GM19463 (cell line): ENCODE measurements around the gene TUBB3.
"Not testable (repeated sequence)": the region's sequence is repeated elsewhere in the genome, so short reads cannot be mapped to it uniquely, and the experiment has no call there.

Experiments used
- ATAC-seq: cut with Tn5 transposase; IDR thresholded peaks from one replicate; pipeline ENCODE4 v1.9.1; 2021; ENCODE audit warnings: mild to moderate bottlenecking, moderate library complexity; ENCODE audit not compliant: unreplicated experiment

TUBB3 gene

DNA sequence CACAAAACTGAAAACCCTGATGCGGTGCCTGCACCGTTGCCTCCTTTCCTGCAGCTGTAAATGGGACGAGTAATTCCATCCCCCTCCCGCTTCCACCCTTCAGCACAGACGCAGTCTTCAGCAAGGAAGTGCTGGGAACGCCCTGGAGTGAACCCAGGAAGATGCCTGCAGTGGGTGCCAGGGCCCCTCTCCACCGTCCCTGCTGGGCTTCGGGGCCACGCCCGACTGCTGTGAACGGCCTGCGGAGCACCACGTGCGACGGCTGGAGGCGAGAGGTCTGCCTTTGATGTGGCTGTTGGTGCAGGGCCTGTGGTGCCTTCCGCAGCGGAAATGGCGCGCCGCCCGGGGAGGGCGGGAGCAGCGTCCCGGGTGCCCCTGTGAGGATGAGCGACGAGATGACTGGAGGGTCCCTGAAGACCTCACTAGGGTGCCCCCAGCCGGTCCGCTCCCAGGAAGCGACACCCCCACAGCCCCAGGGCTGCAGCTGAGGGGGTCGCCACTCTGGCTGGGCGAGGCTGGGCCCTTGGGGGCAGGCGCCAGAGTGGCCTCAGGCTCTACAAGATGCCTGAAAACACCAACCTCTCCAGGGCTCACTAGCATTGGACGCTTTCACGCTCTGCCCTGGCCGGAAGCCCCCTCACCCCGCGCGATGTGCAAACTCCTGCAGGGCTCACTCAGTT lies 5.2 kb upstream of the TUBB3 start:
- peak; percentile 77 for ATAC-seq

DNA sequence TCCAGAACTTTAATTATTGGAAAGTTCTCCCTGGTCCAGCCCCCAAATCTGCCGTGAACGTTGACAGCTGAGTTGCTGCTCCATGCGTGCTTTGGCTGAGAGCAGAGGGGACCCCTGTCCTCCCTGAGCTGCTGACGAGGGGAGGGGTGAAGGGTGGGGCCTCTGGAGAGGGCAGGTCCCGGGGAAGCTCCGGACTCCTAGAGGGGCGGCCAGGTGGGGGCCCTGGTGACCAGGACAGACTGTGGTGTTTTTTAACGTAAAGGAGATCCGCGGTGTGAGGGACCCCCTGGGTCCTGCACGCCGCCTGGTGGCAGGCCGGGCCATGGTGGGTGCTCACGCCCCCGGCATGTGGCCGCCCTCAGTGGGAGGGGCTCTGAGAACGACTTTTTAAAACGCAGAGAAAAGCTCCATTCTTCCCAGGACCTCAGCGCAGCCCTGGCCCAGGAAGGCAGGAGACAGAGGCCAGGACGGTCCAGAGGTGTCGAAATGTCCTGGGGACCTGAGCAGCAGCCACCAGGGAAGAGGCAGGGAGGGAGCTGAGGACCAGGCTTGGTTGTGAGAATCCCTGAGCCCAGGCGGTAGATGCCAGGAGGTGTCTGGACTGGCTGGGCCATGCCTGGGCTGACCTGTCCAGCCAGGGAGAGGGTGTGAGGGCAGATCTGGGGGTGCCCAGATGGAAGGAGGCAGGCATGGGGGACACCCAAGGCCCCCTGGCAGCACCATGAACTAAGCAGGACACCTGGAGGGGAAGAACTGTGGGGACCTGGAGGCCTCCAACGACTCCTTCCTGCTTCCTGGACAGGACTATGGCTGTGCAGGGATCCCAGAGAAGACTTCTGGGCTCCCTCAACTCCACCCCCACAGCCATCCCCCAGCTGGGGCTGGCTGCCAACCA lies 4.4 kb upstream of the TUBB3 start, which contains the start of gene MC1R:
MC1R (plus strand) TSS at position 410 of the 895 bp plus-strand sequence; CDS start at position 807, 397 bp downstream.
- no peak for ATAC-seq

DNA sequence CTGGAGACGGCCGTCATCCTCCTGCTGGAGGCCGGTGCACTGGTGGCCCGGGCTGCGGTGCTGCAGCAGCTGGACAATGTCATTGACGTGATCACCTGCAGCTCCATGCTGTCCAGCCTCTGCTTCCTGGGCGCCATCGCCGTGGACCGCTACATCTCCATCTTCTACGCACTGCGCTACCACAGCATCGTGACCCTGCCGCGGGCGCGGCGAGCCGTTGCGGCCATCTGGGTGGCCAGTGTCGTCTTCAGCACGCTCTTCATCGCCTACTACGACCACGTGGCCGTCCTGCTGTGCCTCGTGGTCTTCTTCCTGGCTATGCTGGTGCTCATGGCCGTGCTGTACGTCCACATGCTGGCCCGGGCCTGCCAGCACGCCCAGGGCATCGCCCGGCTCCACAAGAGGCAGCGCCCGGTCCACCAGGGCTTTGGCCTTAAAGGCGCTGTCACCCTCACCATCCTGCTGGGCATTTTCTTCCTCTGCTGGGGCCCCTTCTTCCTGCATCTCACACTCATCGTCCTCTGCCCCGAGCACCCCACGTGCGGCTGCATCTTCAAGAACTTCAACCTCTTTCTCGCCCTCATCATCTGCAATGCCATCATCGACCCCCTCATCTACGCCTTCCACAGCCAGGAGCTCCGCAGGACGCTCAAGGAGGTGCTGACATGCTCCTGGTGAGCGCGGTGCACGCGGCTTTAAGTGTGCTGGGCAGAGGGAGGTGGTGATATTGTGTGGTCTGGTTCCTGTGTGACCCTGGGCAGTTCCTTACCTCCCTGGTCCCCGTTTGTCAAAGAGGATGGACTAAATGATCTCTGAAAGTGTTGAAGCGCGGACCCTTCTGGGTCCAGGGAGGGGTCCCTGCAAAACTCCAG lies 3.4 kb upstream of the TUBB3 start:
- no peak for ATAC-seq

DNA sequence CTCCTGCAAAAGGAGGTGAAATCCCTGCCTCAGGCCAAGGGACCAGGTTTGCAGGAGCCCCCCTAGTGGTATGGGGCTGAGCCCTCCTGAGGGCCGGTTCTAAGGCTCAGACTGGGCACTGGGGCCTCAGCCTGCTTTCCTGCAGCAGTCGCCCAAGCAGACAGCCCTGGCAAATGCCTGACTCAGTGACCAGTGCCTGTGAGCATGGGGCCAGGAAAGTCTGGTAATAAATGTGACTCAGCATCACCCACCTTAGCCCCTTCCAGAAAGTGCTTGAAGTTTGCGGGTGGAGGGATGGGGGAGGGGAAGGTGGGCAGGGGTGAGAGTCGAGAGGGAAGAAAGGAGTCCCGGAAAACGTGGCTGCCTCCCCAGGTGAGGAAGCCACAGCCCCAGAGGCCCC lies 2.4 kb upstream of the TUBB3 start:
- ATAC-seq = no peak

DNA sequence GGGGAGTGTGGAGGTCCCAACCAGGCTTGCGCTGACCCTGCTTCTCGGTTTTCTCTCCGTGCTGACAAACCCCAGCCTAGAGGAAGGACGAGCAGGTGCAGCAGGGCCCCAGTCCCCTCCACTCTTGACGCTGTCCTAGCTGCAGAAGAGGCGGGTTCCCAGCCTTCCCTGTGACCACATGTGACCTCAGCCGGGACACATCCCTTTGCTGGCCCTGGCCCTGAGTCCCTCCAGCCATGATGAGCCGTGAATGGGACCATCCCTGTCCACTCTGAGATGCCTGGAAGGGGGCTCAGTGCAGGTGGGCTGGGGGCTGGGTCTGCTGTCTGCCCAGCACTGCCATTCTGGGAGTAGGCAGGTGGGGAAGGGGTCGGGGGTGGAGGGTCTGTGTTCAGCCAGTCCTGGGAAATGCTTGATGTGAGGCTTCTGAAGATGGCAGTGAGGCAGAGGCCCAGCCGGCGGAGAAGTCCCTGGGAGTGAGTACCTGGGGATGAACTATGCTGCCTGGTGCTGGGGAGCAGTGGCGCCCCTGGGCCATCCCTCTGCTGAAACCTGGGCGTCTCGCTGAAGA lies 1.9 kb upstream of the TUBB3 start:
- ATAC-seq = no peak

DNA sequence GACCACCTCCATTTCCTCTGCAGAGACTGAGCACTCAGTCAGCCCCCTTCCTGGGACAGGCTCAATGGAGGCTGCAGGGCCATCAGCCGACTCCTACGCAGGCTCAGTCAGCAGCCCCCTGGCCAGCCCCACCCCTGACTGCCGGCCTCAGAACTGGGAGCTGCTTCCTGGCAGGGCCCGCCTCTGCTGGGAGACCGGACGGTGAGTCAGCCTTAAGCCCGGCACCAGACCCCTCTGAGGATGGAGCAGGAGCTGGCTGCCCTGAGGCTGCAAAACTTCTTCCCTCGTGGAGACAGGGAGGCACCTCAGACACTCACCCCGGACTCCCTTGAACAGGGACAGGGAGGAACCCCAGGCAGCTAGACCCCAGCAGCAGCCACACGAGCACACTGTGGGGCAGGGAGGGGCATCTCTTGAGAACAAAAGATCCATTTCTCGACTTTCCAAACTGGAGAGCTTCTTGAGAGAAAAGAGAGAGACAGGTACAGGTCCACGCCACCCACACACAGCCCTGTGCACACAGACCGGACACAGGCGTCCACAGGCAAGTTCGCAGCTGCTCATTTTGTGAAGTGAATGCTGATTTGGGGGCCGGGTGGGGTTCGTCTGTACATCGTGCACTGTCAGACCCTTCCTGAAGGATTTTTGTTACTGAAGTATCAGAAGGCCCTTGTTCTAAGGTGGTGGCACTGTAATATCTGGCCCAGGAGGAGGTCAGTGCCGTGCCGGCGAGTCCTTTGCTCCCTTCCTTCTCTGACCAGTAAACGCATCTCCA lies 1.3 kb upstream of the TUBB3 start:
- ATAC-seq = no peak

DNA sequence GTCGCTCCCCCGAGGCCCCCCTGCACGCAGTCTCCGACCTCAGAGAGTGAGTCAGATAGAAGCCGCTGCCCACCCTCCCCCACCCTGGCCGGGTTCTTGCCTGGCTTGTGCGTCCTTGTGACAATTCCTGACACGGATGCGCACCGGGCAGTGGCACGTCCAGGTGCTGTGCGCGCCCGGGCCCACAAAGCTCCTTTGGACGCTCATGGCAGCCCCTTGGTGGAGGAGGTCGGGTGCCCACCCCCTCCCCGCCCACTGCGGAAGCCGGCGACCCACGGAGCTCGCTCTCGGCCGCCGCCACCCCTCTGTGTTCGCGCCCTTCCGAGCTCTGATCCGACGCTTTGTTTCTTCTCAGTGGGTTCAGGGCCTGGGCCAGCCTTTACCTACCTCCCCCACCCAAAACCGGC lies 662 bp upstream of the TUBB3 start:
- no peak for ATAC-seq

DNA sequence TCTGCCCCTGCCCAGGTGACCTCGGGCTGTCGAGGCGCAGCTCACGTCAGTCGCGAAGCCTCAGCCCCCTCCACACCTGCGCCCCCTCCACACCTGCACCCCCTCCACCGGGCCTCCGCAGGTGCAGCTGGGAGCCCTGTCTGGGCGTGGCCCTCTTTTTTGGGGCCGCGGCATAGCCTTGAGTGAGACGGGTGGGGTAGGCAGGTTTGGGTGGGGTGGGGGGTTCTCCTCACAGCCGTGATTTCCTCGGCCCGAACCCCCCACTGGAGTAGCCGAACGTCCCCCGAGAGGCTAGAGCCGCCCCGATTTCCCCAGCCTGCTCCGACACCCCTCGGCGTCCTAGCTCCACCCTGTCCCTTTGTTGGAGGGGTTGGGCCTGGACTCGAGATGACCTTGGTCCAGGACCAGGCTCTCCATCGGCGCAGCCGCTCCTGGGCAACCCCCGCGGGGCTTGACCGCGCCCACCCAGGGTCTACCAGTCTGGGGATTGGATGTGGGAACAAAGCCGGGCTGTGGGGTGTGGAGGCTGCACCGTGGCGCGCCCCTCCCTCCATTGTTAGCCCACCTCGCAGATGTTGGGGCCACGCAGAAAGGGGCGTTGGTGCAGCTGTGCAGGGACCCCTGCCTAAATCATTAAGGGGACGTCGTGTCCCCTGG lies 626 bp downstream of the TUBB3 start:
- ATAC-seq = no peak

DNA sequence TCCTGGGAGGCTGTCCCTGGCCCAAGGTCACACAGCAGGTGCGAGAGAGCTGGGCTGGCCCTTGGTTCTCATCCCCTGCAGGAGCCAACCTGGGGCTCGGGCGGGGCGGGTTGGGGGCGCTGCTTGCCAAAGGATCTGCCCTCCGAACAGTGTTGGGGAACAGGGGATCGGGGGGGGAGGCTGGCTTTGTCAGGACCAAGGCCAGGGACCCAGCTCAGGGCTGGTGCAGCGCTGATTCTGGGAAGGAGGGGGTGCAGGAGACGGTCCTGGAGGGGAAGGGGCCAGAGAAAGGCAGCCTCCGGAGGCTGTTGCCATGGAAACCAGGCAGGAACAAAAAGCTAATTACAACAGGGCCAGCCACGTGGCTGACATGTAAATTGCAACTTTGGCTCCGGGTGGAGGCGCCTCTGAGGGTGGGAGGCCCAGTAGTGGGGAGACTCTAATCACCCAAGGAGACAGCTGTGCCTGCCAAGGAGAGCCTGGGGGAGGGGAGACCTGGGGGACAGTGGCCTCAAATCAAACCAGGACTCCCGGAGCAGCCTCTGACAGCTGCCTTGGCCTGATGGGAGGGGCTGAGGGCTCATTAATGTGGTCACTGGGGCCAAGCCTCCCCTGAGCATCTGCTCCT lies 1.3 kb downstream of the TUBB3 start:
- no peak for ATAC-seq

DNA sequence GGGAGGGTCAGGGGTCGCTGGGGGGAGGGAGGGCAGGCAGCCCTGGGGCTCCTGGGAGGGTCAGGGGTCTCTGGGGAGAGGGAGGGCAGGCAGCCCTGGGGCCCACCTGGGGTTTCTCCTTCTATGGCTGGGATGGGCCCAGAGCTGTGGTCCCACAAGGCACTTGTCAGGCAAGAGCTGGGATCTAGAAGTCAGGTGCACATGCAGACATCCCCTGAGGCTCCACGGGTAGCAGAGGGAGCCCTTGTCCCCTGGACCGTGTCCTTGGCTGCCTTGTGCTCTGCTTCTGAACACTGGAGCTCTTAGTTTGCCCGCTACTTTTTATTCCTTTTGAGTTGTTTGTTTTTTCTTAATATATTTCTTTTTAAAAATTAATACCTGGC lies 1.8 kb downstream of the TUBB3 start:
- ATAC-seq = no peak

DNA sequence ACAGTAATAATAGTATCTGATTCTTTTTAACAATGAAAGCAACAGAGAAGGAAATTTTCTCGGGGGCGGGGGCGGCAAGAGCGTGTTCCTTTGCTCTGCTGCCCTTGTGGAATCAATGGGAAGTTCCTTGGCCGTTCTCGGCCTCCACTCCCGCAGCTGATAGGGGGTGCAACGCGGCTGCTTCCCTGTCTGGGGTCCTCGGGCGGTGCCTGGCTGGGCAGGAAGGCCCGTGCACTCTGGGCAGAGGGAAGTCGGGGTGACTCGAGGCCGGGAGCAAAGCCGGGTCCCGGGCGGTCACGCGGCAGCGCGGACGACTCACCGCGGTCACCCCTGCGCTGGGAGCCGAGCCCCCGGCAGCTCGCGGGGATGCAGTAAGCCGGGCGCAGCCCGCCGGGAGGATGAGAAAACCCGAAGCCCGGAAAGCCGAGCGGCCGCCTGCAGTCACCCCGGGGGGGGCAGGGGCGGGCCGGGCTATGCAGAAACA lies 2.5 kb downstream of the TUBB3 start:
- ATAC-seq = no peak

DNA sequence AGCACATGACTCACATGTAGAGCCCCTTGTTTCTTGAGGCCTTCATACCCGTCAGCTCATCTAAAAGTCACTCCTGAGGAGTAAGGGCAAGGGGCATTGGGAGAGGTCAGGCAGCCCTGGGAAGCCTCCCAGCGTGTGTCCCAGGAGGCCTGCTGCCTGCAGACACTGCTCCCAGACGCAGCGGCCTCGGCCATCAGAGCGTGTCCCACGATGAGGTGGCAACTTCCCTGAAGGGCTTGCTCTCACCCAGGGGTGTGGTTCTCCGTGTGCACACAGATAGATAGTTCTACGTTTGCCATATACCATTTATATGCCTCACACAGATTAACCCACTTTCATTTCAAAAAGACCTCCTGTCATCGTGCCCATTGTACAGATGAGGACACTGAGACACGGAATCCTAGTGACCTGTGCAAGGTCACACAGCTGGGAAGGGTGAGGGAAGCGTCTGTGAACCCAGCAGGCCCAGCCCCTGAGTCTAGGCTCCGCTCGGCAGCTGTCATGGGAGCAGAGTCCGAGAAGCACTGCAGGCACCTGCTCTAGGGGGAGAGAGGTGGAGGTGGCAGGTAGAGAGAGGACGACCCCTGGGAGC lies 8.3 kb downstream of the TUBB3 start:
- ATAC-seq = no peak

DNA sequence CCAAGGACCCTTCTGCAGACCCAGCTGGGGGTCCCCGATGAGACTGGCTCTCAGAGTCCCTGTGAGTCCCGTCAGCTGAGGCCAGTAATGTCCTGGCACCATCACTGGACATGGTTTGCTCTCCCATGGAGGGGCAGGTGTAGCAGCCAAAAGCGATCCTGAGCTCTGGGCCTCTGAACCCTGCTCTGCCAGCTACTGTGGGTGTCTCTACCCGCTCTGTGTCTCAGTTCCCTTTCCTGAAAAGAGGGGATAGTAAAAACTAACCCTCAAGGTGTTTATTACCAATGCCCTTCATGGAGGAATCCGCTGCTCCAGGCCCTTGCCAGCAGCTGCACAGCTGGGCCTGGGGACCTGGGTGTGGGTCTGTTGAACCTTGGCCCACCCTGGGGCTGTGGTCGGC lies 8.8 kb downstream of the TUBB3 start:
- ATAC-seq = no peak

DNA sequence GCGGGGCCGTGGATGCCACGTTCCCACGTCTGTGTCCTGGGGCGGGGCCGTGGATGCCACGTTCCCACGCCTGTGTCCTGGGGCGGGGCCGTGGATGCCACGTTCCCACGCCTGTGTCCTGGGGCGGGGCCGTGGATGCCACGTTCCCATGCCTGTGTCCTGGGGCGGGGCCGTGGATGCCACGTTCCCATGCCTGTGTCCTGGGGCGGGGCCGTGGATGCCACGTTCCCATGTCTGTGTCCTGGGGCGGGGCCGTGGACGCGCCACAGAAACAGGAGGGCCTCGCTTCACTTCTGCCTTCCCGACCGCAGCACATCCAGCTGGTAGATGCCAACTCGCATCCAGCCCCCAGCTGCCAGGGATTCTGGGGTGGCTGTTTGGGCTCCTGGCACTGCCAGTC lies 10.9 kb downstream of the TUBB3 start:
- not testable (repeated sequence) for ATAC-seq

DNA sequence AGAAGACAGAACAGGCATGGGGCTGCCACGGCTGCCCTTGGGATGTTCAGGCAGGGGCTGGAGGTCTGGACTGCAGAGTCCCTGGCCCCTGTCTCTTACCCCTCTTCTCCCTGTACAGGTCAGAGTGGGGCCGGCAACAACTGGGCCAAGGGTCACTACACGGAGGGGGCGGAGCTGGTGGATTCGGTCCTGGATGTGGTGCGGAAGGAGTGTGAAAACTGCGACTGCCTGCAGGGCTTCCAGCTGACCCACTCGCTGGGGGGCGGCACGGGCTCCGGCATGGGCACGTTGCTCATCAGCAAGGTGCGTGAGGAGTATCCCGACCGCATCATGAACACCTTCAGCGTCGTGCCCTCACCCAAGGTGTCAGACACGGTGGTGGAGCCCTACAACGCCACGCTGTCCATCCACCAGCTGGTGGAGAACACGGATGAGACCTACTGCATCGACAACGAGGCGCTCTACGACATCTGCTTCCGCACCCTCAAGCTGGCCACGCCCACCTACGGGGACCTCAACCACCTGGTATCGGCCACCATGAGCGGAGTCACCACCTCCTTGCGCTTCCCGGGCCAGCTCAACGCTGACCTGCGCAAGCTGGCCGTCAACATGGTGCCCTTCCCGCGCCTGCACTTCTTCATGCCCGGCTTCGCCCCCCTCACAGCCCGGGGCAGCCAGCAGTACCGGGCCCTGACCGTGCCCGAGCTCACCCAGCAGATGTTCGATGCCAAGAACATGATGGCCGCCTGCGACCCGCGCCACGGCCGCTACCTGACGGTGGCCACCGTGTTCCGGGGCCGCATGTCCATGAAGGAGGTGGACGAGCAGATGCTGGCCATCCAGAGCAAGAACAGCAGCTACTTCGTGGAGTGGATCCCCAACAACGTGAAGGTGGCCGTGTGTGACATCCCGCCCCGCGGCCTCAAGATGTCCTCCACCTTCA lies 11.7 kb downstream of the TUBB3 start:
- ATAC-seq = no peak

DNA sequence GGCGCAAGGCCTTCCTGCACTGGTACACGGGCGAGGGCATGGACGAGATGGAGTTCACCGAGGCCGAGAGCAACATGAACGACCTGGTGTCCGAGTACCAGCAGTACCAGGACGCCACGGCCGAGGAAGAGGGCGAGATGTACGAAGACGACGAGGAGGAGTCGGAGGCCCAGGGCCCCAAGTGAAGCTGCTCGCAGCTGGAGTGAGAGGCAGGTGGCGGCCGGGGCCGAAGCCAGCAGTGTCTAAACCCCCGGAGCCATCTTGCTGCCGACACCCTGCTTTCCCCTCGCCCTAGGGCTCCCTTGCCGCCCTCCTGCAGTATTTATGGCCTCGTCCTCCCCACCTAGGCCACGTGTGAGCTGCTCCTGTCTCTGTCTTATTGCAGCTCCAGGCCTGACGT lies 12.5 kb downstream of the TUBB3 start:
- ATAC-seq = not testable (repeated sequence)

DNA sequence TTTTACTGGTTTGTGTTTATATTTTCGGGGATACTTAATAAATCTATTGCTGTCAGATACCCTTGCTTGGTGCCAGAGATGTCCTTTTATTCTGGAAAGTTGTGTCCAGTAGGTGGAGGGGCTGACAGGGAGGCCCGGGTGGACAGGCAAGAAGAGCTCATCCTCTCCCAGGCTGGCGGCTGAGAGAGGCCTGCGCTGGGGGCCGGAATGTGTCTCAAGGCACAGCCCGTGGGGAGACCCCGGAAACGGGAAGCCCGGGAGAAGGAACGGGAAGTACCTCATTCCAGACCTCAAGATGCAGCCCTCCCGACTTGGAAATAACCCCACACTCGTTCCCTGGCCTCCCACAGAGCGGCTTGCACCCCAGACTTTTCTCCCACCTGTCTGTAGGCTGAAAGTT lies 12.9 kb downstream of the TUBB3 start:
- no peak for ATAC-seq

DNA sequence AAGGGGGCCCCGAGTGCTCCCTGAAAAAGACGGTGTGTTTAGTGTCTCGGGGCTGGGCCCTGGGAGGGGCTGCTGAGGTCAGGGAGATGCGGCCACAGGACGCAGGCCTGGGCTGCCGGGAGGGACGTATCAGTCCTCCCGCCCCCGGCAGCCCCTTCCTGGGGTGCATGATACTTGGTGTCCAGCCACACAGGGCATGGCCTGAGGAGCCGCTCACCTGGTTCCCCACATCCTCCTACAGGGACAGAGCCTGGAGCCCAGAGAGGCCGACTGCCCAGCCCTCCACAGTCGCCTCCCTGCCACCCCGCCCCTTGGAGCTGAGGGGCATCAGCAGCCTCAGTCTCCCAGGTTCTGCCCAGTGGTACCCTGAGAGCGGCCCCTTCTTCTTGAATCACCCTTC lies 13.4 kb downstream of the TUBB3 start:
- no peak for ATAC-seq
